ENCODE data around the gene SNAPIN. TPM values are rescaled to one million over a fixed set of nuclear protein-coding genes. Genes with fewer than 3 reads are reported as not detected.

SNAPIN gene
- polyA plus RNA-seq, 1 of the 3 experiments (the other 2 are of a cell fraction), result 57.6 TPM

GRCh38 chr1:153651771-153652170 lies 6.7 kb upstream of the SNAPIN start:
- TF ChIP-seq POLR2AphosphoS5 (IDR thresholded peaks at IDR 0.05; ENCODE audit: low read depth, low read length) (no peak), CTCF (IDR thresholded peaks at IDR 0.05) (no peak), MXI1 (IDR thresholded peaks at IDR 0.05; ENCODE audit: low read depth, low read length) (no peak), NRF1 (IDR thresholded peaks at IDR 0.05; ENCODE audit: low read depth, low read length) (no peak), RCOR1 (IDR thresholded peaks at IDR 0.05; ENCODE audit: low read length) (no peak), FOXJ3 (CRISPR knock-in tag; IDR thresholded peaks at IDR 0.05) (no peak), GABPA (IDR thresholded peaks at IDR 0.05; ENCODE audit: low read depth) (no peak), MAX (IDR thresholded peaks at IDR 0.05; ENCODE audit: low read depth) (no peak), FOXM1 (IDR thresholded peaks at IDR 0.05; ENCODE audit: low read depth) (no peak), ELF1 (IDR thresholded peaks at IDR 0.05) (no peak), TCF12 (IDR thresholded peaks at IDR 0.05) (no peak), MEF2A (IDR thresholded peaks at IDR 0.05; ENCODE audit: borderline replicate concordance, low read depth) (no peak)
- TF ChIP-seq, protein P1, sequence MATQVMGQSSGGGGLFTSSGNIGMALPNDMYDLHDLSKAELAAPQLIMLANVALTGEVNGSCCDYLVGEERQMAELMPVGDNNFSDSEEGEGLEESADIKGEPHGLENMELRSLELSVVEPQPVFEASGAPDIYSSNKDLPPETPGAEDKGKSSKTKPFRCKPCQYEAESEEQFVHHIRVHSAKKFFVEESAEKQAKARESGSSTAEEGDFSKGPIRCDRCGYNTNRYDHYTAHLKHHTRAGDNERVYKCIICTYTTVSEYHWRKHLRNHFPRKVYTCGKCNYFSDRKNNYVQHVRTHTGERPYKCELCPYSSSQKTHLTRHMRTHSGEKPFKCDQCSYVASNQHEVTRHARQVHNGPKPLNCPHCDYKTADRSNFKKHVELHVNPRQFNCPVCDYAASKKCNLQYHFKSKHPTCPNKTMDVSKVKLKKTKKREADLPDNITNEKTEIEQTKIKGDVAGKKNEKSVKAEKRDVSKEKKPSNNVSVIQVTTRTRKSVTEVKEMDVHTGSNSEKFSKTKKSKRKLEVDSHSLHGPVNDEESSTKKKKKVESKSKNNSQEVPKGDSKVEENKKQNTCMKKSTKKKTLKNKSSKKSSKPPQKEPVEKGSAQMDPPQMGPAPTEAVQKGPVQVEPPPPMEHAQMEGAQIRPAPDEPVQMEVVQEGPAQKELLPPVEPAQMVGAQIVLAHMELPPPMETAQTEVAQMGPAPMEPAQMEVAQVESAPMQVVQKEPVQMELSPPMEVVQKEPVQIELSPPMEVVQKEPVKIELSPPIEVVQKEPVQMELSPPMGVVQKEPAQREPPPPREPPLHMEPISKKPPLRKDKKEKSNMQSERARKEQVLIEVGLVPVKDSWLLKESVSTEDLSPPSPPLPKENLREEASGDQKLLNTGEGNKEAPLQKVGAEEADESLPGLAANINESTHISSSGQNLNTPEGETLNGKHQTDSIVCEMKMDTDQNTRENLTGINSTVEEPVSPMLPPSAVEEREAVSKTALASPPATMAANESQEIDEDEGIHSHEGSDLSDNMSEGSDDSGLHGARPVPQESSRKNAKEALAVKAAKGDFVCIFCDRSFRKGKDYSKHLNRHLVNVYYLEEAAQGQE (IDR thresholded peaks at IDR 0.05; ENCODE audit: low read depth, low read length), result no peak
- TF ChIP-seq, protein P2, sequence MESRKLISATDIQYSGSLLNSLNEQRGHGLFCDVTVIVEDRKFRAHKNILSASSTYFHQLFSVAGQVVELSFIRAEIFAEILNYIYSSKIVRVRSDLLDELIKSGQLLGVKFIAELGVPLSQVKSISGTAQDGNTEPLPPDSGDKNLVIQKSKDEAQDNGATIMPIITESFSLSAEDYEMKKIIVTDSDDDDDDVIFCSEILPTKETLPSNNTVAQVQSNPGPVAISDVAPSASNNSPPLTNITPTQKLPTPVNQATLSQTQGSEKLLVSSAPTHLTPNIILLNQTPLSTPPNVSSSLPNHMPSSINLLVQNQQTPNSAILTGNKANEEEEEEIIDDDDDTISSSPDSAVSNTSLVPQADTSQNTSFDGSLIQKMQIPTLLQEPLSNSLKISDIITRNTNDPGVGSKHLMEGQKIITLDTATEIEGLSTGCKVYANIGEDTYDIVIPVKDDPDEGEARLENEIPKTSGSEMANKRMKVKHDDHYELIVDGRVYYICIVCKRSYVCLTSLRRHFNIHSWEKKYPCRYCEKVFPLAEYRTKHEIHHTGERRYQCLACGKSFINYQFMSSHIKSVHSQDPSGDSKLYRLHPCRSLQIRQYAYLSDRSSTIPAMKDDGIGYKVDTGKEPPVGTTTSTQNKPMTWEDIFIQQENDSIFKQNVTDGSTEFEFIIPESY (IDR thresholded peaks at IDR 0.05; ENCODE audit: borderline replicate concordance, low read depth), result no peak
- TF ChIP-seq, protein P3, sequence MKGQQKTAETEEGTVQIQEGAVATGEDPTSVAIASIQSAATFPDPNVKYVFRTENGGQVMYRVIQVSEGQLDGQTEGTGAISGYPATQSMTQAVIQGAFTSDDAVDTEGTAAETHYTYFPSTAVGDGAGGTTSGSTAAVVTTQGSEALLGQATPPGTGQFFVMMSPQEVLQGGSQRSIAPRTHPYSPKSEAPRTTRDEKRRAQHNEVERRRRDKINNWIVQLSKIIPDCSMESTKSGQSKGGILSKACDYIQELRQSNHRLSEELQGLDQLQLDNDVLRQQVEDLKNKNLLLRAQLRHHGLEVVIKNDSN (IDR thresholded peaks at IDR 0.05; ENCODE audit: borderline replicate concordance, low read depth), result no peak
- H3K4me2 ChIP-seq, result no peak overlapping the region
- H3K27ac ChIP-seq (ENCODE audit: low read depth in 2 of 2, low read length in 1 of 2), result no peak overlapping the region
- no peak overlapping the region for H3K4me3 ChIP-seq (ENCODE audit: low read depth in 2 of 2, low read length in 1 of 2)
- no peak overlapping the region for H2AFZ ChIP-seq (ENCODE audit: low read depth)
- no peaks in the 10 kb centered on the region for H3F3A ChIP-seq (replicated peaks; ENCODE audit: insufficient read depth)
- no peaks in the 10 kb centered on the region for H3K27me3 ChIP-seq (ENCODE audit: insufficient read depth)
- H3K9ac ChIP-seq, result no peak overlapping the region
- ChIA-PET POLR2A (interaction anchor here (0.8 kb wide), 1 partner anchor 14 kb away, joined by 3 read pairs; no protein-coding TSS in a partner anchor), CTCF (interaction anchor here (1.7 kb wide), 1 partner anchor 26 kb away, joined by 7 read pairs; no protein-coding TSS in a partner anchor)
- peaks cover 0 to 10% of the 10 kb centered on the region in 2 experiments; a peak in 1 of 4 replicates for H3K4me1 ChIP-seq (ENCODE audit: control insufficient read depth in 1 of 2, insufficient read depth in 2 of 2, low read depth in 1 of 2, low read length in 1 of 2)
- no peaks in the 10 kb centered on the region for H3K79me2 ChIP-seq (ENCODE audit: insufficient read depth)
- H3K9me2 ChIP-seq, result no peaks in the 10 kb centered on the region
- DNase-seq, result no peak
- H3K9me3 ChIP-seq, result no peaks in the 10 kb centered on the region
- 88% methylated on average over 1 of the region's 1 CpG for WGBS (ENCODE audit: low lambda C conversion rate)
- no peaks in the 10 kb centered on the region for H4K20me1 ChIP-seq (ENCODE audit: insufficient read depth)
- H3K36me3 ChIP-seq (replicated peaks in 1 of 2; ENCODE audit: control insufficient read depth in 1 of 2, insufficient read depth in 2 of 2, low read length in 1 of 2), result peaks cover 0 to 1% of the 10 kb centered on the region in 2 experiments
